Hepatocyte (in vitro differentiated cells): ENCODE measurements around the gene TMCC2. TPM values are rescaled to one million over a fixed set of nuclear protein-coding genes. Genes with fewer than 3 reads are reported as not detected.
A peak's percentile ranks its signal among the peaks of the same experiment; 100 is the strongest.

Source experiments
- DNase-seq: peaks from one replicate; pipeline ENCODE4 v3.0.0-alpha.2; 2016; ENCODE audit warnings: low spot score
- H2AFZ ChIP-seq: fragments of 200-600 bp; sonication (generic); 2 replicates; pipeline ENCODE4 v1.6.0; 2016; ENCODE audit warnings: antibody characterized with exemption, mild to moderate bottlenecking
- H3K27ac ChIP-seq: fragments of 200-600 bp; sonication (generic); 2 replicates; pipeline ENCODE4 v1.5.1; 2016; ENCODE audit warnings: mild to moderate bottlenecking
- H3K27me3 ChIP-seq: fragments of 200-600 bp; sonication (generic); 2 replicates; pipeline ENCODE4 v1.6.1; 2016
- H3K36me3 ChIP-seq: fragments of 200-600 bp; sonication (generic); replicated peaks from 2 replicates; pipeline ENCODE4 v1.5.1; 2016; ENCODE audit warnings: low read depth; ENCODE audit not compliant: insufficient read depth
- H3K4me1 ChIP-seq: fragments of 200-600 bp; sonication (generic); 2 replicates; pipeline ENCODE4 v1.5.1; 2016; ENCODE audit warnings: mild to moderate bottlenecking, moderate library complexity; ENCODE audit not compliant: insufficient read depth
- H3K4me2 ChIP-seq: fragments of 200-600 bp; sonication (generic); 2 replicates; pipeline ENCODE4 v1.6.0; 2016
- H3K4me3 ChIP-seq: fragments of 200-600 bp; sonication (generic); 2 replicates; pipeline ENCODE4 v1.5.1; 2016; ENCODE audit warnings: mild to moderate bottlenecking
- H3K79me2 ChIP-seq: fragments of 200-600 bp; sonication (generic); 2 replicates; pipeline ENCODE4 v1.6.0; 2017; ENCODE audit warnings: mild to moderate bottlenecking
- H3K9me2 ChIP-seq: fragments of 200-600 bp; sonication (generic); replicated peaks from 2 replicates; pipeline ENCODE4 v1.6.0; 2017; ENCODE audit warnings: mild to moderate bottlenecking; ENCODE audit not compliant: insufficient read depth
- H3K9me3 ChIP-seq: fragments of 200-600 bp; sonication (generic); 2 replicates; pipeline ENCODE4 v1.5.1; 2016; ENCODE audit warnings: low read depth, mild to moderate bottlenecking
- H4K20me1 ChIP-seq: fragments of 200-600 bp; sonication (generic); 2 replicates; pipeline ENCODE4 v1.6.0; 2016; ENCODE audit warnings: mild to moderate bottlenecking; ENCODE audit not compliant: insufficient read depth, poor library complexity, severe bottlenecking
- CTCF ChIP-seq: fragments of 200-600 bp; sonication (generic); IDR thresholded peaks from 2 replicates; pipeline ENCODE4 v1.5.1; 2016; ENCODE audit warnings: antibody characterized with exemption, mild to moderate bottlenecking; ENCODE audit not compliant: poor library complexity
- EZH2 ChIP-seq: fragments of 200-600 bp; sonication (generic); IDR thresholded peaks from 2 replicates; pipeline ENCODE4 v1.6.1; 2016; ENCODE audit warnings: antibody characterized with exemption, mild to moderate bottlenecking, borderline replicate concordance
- EZH2phosphoT487 ChIP-seq: fragments of 200-600 bp; sonication (generic); IDR thresholded peaks from one replicate; pipeline ENCODE4 v1.6.1; 2018; ENCODE audit warnings: antibody characterized with exemption, mild to moderate bottlenecking, low read depth, moderate library complexity; ENCODE audit not compliant: unreplicated experiment, severe bottlenecking
- WGBS: methylation state at CpG from one replicate; pipeline ENCODE4 v1.1.6; 2016; ENCODE audit warnings: low lambda C conversion rate; ENCODE audit errors: missing lambda C conversion rate; 5-methylcytosine and 5-hydroxymethylcytosine counted together
- polyA plus RNA-seq: library from polyadenylated mRNA; unstranded; fragments of >200 nt; fragmentation: Nextera tagmentation; extraction: Ambion mirVana; gene quantifications from 2 replicates; pipeline ENCODE4 v1.2.1, GENCODE V29; 2016
- total RNA-seq: library from RNA; depleted of rRNA; stranded (reverse); fragments of >200 nt; gene quantifications from 2 replicates; pipeline ENCODE4 v1.2.3, GENCODE V29; 2014

Gene TMCC2
- total and polyA plus RNA-seq, 2 experiments from 2014 or later, result 2.5 to 2.9 TPM

GRCh38 chr1:205291596-205291995 is 63.9 kb downstream of the TMCC2 start:
- H3K27ac ChIP-seq, result no peak overlapping the region
- WGBS, result over 99% methylated on average over 6 of the region's 6 CpGs

GRCh38 chr1:205293350-205294074 is 65.8 kb downstream of the TMCC2 start:
- H3K27ac ChIP-seq, result peak overlapping the region; percentile 91
- no peak overlapping the region for H3K4me3 ChIP-seq
- H3K27me3 ChIP-seq, result no peaks in the 10 kb centered on the region
- H3K9me3 ChIP-seq, result no peaks in the 10 kb centered on the region
- no peaks in the 10 kb centered on the region for H3K9me2 ChIP-seq
- no peak for TF ChIP-seq CTCF
- no peak for TF ChIP-seq EZH2phosphoT487
- TF ChIP-seq EZH2, result no peak
- no peaks in the 10 kb centered on the region for H3K36me3 ChIP-seq
- WGBS, result 89% methylated on average over 10 of the region's 10 CpGs
- H3K4me2 ChIP-seq, result no peak overlapping the region
- no peaks in the 10 kb centered on the region for H4K20me1 ChIP-seq
- H2AFZ ChIP-seq, result no peak overlapping the region
- H3K79me2 ChIP-seq, result no peaks in the 10 kb centered on the region
- peaks cover 21% of the 10 kb centered on the region for H3K4me1 ChIP-seq
- DNase-seq, result no peak

More at GRCh38 chr1:205291596-205291995, 63.9 kb downstream of the TMCC2 start:
- no peaks in the 10 kb centered on the region for H4K20me1 ChIP-seq
- TF ChIP-seq EZH2 (no peak), CTCF (no peak), EZH2phosphoT487 (no peak)
- H3K4me3 ChIP-seq, result no peak overlapping the region
- no peaks in the 10 kb centered on the region for H3K36me3 ChIP-seq
- no peaks in the 10 kb centered on the region for H3K27me3 ChIP-seq
- no peaks in the 10 kb centered on the region for H3K9me3 ChIP-seq
- DNase-seq, result no peak
- no peaks in the 10 kb centered on the region for H3K9me2 ChIP-seq
- no peaks in the 10 kb centered on the region for H3K79me2 ChIP-seq
- no peak overlapping the region for H2AFZ ChIP-seq
- no peak overlapping the region for H3K4me2 ChIP-seq
- peaks cover 16% of the 10 kb centered on the region for H3K4me1 ChIP-seq

GRCh38 chr1:205294175-205294917 is 66.6 kb downstream of the TMCC2 start:
- Histone ChIP-seq H3K4me3 (no peak overlapping the region), H3K27ac (peak overlapping the region; percentile 91), H3K4me1 (peaks cover 21% of the 10 kb centered on the region), H3K27me3 (no peaks in the 10 kb centered on the region), H3K9me2 (no peaks in the 10 kb centered on the region), H3K79me2 (no peaks in the 10 kb centered on the region), H4K20me1 (no peaks in the 10 kb centered on the region), H3K4me2 (no peak overlapping the region), H2AFZ (no peak overlapping the region), H3K36me3 (no peaks in the 10 kb centered on the region), H3K9me3 (no peaks in the 10 kb centered on the region)
- no peak for TF ChIP-seq CTCF
- 43% methylated on average over 6 of the region's 6 CpGs for WGBS
- peak; percentile 73 for DNase-seq
